Peyer's patch (tissue), 4 donors: ENCODE results near the gene RASAL2. TPM values are rescaled to one million over a fixed set of nuclear protein-coding genes. Genes with fewer than 3 reads are reported as not detected.

Experiments used
- DNase-seq, 3 donors: peaks; one replicate each; pipeline ENCODE4 v3.0.0-alpha.2; 2017 to 2019
- H3K27ac ChIP-seq, 4 donors: fragments of 200-600 bp; sonication (generic); one replicate each; pipeline ENCODE4 v1.5.1; 2016 to 2019
- H3K27me3 ChIP-seq, 2 donors: fragments of 200-600 bp; sonication (generic); one replicate each; pipeline ENCODE4 v1.5.1; 2019
- H3K36me3 ChIP-seq, 3 donors: fragments of 200-600 bp; sonication (generic); one replicate each; pipeline ENCODE4 v1.5.1; 2016 to 2019
- H3K4me1 ChIP-seq, 4 donors: fragments of 200-600 bp; sonication (generic); one replicate each; pipeline ENCODE4 v1.5.1; 2016 to 2019
- H3K4me3 ChIP-seq, 4 donors: fragments of 200-600 bp; sonication (generic); 1 replicate in 3 of 4; 2 replicates in 1 of 4; pipeline ENCODE4 v1.5.1; 2016 to 2019; ENCODE audit warnings: mild to moderate bottlenecking in 1 of 4
- H3K9me3 ChIP-seq, 4 donors: fragments of 200-600 bp; sonication (generic); one replicate each; pipeline ENCODE4 v1.5.1; 2016 to 2019; ENCODE audit warnings: mild to moderate bottlenecking in 1 of 4
- CTCF ChIP-seq, 6 experiments: fragments of 450-650 bp in 4 of 6; fragments of 200-600 bp in 2 of 6; sonication (generic) in 1 of 6; IDR thresholded peaks; one replicate each; pipeline ENCODE4 v1.5.1; 2017 to 2019; ENCODE audit warnings: antibody characterized with exemption in 6 of 6, mild to moderate bottlenecking in 3 of 6, moderate library complexity in 1 of 6
- POLR2A ChIP-seq, 2 donors: fragments of 450-650 bp; IDR thresholded peaks; one replicate each; pipeline ENCODE4 v1.5.1; 2017; ENCODE audit warnings: antibody characterized with exemption in 2 of 2, mild to moderate bottlenecking in 2 of 2, moderate library complexity in 2 of 2
- total RNA-seq, 4 donors: library from RNA; depleted of rRNA; stranded (reverse); fragments of >200 nt; gene quantifications; one replicate each; pipeline ENCODE4 v1.1.0, GENCODE V29; 2016

RASAL2 gene
- total RNA-seq, 4 donors from 2014 or later: 10.2 to 35.5 (median 20.0) TPM

DNA sequence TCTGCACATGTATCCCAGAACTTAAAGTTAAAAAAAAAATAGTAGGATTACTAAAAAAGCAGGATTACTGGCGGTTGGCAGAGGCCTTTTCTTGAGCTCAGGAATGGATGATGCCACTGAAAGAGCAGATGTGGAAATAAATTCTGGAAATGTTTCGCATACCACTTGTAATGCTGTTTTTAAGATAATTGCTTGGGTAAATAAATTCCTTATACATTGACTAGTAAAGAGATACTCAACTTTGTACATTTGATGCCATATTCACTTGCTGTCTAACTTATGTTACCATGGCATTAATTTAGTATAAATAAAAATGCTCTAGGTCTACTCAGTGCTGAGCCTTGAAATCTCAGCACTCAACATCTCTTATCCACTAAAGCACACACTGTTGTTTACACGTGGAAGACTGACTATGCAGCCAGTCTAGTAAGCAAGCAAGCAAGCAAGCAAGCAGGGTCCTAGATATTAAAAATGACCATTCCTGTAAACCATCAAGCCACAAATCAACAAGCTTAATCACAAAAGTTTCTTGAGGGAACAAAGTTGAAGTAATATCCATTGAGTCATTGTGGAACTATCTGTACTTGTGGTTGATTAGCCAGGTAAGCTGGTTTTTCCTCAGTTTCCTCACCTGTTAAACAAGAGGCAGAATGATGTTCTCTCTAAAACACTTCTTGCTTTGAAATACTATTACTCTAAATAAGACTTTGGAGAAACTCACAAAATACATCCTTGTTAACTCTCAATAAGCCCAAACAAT, 1.7 kb upstream of the RASAL2 start:
- Histone ChIP-seq H3K27me3 (no peaks in the 10 kb centered on the region), H3K4me1 (peaks cover 0 to 15% (median 4%) of the 10 kb centered on the region in 4 donors), H3K27ac (no peak overlapping the region), H3K36me3 (no peaks in the 10 kb centered on the region), H3K9me3 (no peaks in the 10 kb centered on the region), H3K4me3 (no peak overlapping the region)
- TF ChIP-seq CTCF (IDR thresholded peaks at IDR 0.05) (no peak), POLR2A (IDR thresholded peaks at IDR 0.05) (no peak)
- no peak for DNase-seq

DNA sequence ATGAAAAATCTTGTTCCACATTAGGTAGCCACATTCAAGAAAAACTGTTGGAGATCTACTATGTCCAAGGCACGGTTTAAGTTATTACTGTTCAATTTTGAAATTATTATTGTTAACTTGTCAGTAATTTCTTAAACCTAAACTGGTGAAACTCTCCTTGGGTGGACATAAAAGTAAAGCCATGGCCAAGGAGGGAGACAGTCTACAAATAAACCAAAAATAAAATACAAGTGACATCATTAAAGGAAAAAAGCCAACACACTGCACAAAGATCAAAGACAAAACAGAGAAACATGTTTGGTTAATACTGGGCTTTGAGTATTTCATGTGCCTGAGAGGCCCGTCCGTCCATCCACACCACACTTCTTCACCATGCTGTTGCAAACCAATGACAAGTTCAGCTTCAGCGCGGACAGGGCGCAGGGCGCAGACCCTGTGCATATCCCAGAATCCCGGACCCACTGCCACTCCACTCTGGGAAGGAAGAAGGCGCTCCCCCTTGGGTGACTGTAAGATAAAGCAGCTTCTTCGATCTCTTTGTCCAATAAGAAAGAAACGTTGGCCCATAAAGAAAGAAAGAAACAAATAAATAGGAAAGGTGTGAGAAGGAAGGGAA, 918 bp upstream of the RASAL2 start:
- Histone ChIP-seq H3K36me3 (no peaks in the 10 kb centered on the region), H3K27ac (peak overlapping the region; percentile 4 to 88 (median 55)), H3K27me3 (no peaks in the 10 kb centered on the region), H3K9me3 (no peaks in the 10 kb centered on the region), H3K4me3 (peak overlapping the region; percentile 59 to 93 (median 76)), H3K4me1 (peaks cover 0 to 19% (median 4%) of the 10 kb centered on the region in 4 donors)
- peak in 2 of 3 donors; percentile 47 to 50 for DNase-seq
- TF ChIP-seq POLR2A (IDR thresholded peaks at IDR 0.05) (no peak), CTCF (IDR thresholded peaks at IDR 0.05) (no peak)

DNA sequence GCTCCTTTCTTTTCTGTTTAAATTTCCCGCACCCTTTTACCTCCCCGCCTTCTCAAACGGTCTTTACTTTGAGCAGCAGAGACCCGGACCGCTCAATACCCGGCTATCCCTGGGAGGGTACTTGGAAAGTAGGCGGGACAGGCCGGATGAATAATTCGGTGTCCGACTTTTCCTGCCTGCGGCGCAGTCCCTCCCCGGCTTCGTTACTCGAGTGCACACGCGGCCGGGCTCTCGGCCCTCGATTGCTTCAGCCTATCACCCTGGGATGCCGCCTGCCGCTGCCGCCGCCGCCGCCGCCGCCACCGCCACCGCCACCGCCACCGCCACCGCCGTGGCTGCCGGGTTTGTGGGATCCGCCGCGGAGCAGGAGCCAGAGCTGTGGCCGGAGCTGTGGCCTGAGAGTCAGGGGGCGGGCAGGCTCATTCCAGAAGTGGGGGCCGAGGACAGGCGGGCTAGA, 382 bp upstream of the RASAL2 start:
- H3K27ac ChIP-seq: peak overlapping the region; percentile 74 to 88 (median 80)
- peak overlapping the region; percentile 59 to 93 (median 76) for H3K4me3 ChIP-seq
- H3K9me3 ChIP-seq: no peaks in the 10 kb centered on the region
- no peak for TF ChIP-seq CTCF (IDR thresholded peaks at IDR 0.05)
- no peak for TF ChIP-seq POLR2A (IDR thresholded peaks at IDR 0.05)
- no peaks in the 10 kb centered on the region for H3K27me3 ChIP-seq
- peak; percentile 50 to 92 (median 88) for DNase-seq
- H3K36me3 ChIP-seq: no peaks in the 10 kb centered on the region
- peaks cover 0 to 19% (median 4%) of the 10 kb centered on the region in 4 donors for H3K4me1 ChIP-seq

DNA sequence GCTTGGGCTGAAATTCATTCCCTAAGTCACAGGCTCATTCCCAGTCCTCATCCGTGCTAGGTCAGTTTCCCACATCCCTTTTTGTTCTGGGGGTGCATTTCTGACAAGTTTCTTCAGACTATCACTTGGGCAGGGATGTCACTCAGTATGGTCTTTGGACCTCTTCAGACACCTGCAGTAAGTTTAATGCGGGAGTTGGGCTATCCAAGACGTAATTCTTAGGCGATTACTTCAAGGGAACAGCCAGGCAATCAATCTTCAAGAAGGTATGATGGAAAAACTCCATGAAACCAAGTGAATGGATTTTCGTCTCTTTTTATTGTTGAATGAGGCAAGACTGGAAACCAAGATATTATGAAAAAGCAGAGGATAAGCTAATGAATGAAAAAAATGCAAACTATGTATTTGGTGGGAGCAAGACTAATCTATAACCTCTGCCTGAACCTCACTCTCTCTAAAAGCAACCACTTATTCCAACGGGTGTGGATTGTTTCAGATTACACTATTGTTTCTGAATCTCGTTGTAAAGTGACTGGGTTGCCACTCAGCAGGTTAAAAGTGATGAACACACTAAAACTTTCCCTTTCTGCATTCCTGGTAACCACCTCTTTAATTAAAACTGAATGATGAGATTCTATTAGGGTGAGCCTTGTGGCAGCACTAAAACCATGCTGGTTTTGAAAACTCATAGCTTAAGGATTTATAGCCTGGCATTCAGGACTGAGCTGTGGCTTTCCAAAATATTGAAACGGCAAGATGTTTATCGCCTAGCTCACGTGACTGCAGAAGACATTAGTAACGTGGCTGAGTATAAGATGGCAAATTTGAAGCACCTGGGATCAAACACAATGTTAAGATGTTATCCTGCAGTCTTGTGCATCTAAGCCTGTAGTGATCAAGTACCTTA, 1.1 kb downstream of the RASAL2 start:
- Histone ChIP-seq H3K36me3 (no peaks in the 10 kb centered on the region), H3K27me3 (no peaks in the 10 kb centered on the region), H3K4me3 (peak overlapping the region; percentile 59 to 93 (median 76)), H3K27ac (peak overlapping the region in 3 of 4 donors; percentile 75 to 88 (median 85)), H3K9me3 (no peaks in the 10 kb centered on the region), H3K4me1 (peaks cover 0 to 19% (median 4%) of the 10 kb centered on the region in 4 donors)
- no peak for TF ChIP-seq POLR2A (IDR thresholded peaks at IDR 0.05)
- TF ChIP-seq CTCF (IDR thresholded peaks at IDR 0.05): no peak
- DNase-seq: no peak

- no peak overlapping the region for H3K27ac ChIP-seq
- TF ChIP-seq POLR2A (IDR thresholded peaks at IDR 0.05): no peak
- no peak for TF ChIP-seq CTCF (IDR thresholded peaks at IDR 0.05)
- peaks cover 0 to 25% (median 4%) of the 10 kb centered on the region in 4 donors for H3K4me1 ChIP-seq
- H3K27me3 ChIP-seq: no peaks in the 10 kb centered on the region
- peak overlapping the region in 1 of 4 donors; percentile 5 for H3K4me3 ChIP-seq
- no peak for DNase-seq
- H3K9me3 ChIP-seq: no peaks in the 10 kb centered on the region
- no peaks in the 10 kb centered on the region for H3K36me3 ChIP-seq
Observed at GRCh38 chr1:178096421-178096820, 2.5 kb downstream of the RASAL2 start.
